GM18505 (cell line): ENCODE results near the gene CTDSP2.
A peak's percentile ranks its signal among the peaks of the same experiment; 100 is the strongest.

Source experiments
- ATAC-seq: cut with Tn5 transposase; IDR thresholded peaks from one replicate; pipeline ENCODE4 v1.9.1; 2021; ENCODE audit not compliant: unreplicated experiment
- POLR2A ChIP-seq: IDR thresholded peaks from 4 replicates; pipeline ENCODE4 v1.6.1; 2011; ENCODE audit warnings: borderline replicate concordance; ENCODE audit not compliant: insufficient read depth, insufficient read length; ENCODE audit errors: extremely low read depth

Gene CTDSP2

GRCh38 chr12:57842342-57843294, 3.9 kb downstream of the CTDSP2 start:
- ATAC-seq: no peak
- no peak for TF ChIP-seq POLR2A

DNA sequence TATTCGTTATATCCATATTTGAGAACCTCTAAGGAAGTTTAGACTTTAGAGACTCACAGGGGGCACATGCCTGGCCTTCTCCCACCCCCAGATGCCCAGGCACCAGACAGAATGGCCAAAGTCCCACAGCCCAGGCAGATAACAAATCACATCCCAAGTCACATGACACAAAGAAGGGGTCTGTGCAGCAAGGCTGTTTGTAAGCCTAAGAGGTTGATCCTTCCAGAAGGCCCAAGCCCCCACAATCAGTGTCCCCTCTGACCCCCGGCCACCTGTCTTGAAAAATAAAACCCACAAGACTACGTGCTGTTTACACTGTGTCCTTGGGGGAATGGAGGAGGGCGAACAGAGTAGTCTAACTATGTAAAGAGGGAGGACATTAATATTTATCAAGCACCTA, 5.1 kb downstream of the CTDSP2 start:
- no peak for ATAC-seq
- TF ChIP-seq POLR2A: no peak

GRCh38 chr12:57840726-57841125, 5.8 kb downstream of the CTDSP2 start:
- no peak for ATAC-seq
- TF ChIP-seq POLR2A: no peak

DNA sequence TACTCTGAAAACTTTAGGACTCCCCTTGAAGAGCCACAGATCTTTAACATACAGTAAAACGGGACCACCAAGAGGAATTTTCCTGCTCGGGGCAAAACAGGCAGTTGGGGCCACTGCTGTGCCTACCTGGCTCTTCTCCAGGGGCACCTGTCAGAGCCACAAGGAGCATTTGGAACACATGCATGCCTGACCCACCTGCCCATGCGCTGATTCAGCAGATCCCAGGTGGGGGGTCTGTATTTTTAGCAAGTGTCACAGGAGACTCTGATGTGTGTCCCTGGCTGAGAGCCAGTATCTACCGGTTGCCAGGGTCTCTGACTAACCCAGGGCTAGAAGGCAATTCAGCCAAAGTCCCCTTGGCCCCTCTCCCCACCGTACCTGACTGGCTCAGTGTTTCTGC, 6.5 kb downstream of the CTDSP2 start:
- no peak for TF ChIP-seq POLR2A

GRCh38 chr12:57838594-57839302, 7.8 kb downstream of the CTDSP2 start:
- ATAC-seq: no peak
- no peak for TF ChIP-seq POLR2A

More for the DNA sequence above, 6.5 kb downstream of the CTDSP2 start:
- no peak for ATAC-seq

GRCh38 chr12:57837864-57838562, 8.5 kb downstream of the CTDSP2 start:
- no peak for ATAC-seq
- no peak for TF ChIP-seq POLR2A

DNA sequence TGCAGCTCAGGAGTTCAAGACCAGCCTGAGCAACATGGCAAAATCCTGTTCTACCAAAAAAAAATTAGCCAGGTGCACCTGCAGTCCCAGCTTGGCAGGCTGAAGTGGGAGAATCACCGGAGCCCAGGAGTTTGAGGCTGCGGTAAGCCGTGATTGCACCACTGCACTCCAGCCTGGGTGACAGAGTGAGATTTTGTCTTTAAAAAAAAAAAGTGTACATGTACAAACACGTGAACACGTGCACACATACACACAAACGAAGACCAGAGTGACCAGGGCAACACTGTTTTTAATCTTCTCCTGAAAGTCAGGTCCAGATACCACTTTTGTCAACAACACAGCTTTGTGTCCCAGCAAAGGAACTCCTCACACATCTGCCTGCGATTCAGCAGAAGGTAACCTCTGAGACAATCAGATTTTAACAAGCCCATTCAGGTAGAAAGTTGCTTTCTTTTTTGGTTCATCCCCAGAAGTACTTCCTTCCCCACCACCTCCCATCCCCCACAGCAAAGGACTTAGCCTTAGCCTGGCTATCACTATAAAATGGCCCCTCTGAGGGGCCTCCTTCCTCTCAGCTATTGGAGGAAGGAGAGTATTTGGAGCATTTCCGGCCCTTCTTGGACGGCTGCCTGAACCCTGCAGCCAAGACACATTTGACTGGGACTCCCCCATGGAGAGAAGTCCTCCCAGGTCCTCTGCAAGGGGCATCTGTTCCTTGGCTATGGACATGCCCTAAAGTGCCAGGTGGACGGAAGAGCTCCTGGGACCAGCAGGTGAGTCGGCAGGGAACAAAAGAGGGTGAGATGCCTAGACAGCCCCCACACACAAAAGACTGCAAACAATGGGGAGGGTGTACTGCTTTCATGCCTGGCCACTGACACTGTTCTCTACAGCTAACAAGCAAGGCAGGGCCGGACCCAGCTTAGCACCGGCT, 9.8 kb downstream of the CTDSP2 start:
- ATAC-seq: peak; percentile 60
- TF ChIP-seq POLR2A: peak; percentile 27

DNA sequence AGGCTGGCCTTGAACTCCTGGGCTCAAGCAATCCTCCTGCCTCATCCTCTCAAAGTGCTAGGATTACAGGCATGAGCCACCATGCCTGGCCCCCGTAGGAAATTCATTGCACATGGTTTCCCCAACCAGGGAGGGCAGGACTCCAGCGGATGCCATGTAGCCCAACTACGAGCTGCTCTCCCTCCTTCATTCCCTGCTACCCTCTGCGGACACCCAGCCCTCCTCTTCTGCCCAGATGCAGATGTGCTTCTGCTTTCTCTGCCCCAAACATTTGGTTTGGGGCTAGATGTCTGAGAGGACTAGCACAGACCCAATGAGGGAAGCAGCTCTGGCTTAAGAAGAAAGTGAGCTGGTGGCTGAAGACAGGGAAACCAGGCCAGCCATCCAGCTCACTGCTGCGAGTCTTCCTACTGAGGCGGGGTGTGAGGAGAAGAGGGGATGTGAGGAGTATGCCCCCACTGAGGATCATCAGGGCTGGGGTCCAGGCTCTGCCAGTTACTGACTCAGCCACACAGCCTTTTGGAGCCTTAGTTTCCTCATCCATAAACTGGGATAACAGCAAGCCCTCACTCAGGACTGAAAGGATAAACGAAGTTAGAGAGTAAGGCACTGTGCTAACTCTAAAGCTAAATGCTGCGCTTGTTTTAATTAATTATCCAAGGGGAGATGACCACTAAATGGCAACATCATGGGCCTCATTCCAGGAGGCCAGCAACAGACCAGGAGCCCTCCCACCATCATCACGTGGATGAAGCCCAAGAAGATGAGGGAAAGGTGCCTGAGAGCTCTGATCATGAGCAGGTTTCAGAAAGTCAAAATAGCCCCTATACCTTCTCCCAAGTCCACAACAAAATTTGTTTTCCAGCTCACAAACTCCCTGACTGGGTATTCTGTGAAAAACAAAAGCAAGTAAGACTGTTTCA, 10.9 kb downstream of the CTDSP2 start:
- ATAC-seq: no peak
- TF ChIP-seq POLR2A: no peak

DNA sequence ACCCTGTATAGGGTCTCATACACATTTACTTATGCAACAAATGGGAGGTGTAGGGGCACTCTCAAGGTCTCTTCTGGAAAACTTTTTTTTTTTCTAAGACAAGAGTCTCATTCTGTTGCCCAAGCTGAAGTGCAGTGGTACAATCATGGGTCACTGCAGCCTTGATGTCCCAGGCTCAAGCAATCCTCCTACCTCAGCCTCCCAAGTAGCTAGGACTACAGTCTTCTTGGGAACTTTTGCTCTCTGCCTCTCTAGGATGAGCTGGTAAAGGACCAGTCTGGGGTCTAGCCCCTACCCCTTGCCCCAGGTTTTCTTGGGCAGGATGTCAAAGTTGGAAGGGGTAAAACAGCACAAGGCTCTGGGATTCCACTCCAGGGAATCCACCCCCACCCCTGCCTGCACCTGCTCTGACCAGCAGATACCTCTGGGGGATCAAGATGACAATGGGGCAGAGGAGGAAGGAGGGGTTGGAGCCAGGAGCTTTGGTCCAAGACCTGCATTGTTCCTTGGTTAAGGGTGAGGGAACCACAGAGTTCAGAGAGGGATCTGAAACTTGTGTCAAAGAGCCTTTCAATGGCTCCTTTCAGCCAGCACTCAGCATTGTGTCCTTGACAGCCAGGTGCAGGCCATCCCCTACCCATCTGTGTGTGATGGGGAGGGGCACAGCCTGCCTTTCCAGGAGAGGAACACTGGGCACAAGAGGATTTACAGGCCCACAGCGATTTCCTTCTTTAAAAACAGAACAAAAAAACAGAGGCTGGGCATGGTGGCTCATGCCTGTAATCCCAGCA, 12.2 kb downstream of the CTDSP2 start:
- ATAC-seq: no peak
- no peak for TF ChIP-seq POLR2A

- no peak for ATAC-seq
- TF ChIP-seq POLR2A: no peak
Observed at GRCh38 chr12:57833672-57834071, 12.9 kb downstream of the CTDSP2 start.

DNA sequence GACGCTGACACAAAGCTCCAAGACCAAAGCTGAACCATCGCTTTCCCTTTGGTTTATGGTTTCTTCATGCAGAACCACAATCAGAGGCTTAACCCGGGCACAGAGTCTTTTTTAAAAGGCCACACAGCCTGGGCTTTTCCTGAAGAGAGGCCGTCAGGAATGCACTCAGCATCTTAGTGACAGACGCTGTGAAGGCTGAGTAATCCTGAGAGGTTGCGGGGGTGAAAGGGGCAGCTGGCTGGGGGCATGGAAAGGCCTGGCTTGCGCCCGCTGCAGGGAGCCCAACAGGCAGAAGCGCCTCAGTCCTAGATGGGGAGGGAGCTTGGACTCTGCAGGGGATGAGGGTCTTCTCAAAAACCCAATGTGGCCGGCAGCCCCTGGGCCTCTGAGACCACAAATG, 13.6 kb downstream of the CTDSP2 start:
- no peak for TF ChIP-seq POLR2A
- no peak for ATAC-seq

GRCh38 chr12:57830393-57830792, 16.1 kb downstream of the CTDSP2 start:
- no peak for TF ChIP-seq POLR2A
- no peak for ATAC-seq
